HG03280 (cell line): ENCODE measurements around the gene PDK3.

Experiments
- ATAC-seq: cut with Tn5 transposase; IDR thresholded peaks from one replicate; pipeline ENCODE4 v1.9.1; 2021; ENCODE audit warnings: mild to moderate bottlenecking, moderate library complexity; ENCODE audit not compliant: unreplicated experiment

Gene PDK3

DNA sequence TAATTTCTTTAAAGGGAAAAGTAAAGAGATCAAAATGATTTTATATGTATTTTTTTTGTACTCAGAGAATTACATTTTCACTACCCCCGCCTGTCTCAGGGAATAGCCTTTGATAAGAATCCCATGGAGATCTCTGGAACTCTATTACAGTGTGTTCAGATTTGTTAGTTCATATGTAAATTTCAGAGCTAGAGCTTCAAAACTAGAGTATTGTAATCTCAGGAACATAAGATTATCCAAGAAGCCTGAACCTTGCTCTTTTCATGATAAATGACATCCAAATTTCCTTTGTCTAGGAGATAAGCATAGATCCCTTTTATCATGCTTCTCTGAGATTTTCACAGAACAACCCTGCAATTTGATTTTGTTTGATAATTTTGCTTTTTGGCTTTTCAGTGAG lies 82.9 kb downstream of the PDK3 start:
- ATAC-seq, result no peak

DNA sequence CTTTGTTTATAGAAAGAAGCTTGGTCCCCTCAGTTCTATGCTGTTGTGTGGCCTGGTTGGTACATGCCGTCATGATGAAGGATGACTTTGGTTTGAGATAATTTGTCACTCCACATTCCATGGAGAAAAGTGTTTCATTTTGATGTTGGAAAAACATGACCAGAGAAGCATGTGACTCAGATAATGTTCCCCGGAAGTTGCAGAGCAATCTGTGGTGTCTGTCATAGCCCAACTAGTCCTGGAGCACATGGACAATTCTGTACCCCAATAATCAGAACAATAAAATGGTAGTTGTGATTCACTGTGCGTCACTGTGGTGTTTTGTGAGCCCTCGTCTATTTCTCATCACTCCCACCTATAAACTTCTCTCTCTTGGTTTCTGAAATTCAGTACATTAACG lies 85.1 kb downstream of the PDK3 start:
- no peak for ATAC-seq

DNA sequence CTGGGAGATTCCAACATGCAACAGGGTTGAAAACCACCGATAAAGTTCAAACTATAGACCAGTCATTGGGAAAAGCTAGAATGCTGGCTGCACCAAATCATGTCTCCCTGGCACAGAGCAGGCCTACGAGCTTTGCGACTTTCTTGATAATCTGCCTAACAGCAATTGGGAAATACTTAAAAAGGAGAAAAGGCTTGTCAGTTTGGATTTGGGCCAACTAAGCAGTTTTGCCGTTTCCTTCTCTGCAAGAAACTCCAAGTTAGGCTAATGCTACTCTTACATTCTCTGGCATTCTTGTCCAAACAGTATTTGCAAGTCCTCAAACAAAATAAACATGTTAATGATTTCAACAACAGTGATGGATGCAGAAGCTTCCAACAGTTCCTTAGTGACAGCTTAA lies 87.9 kb downstream of the PDK3 start:
- no peak for ATAC-seq

DNA sequence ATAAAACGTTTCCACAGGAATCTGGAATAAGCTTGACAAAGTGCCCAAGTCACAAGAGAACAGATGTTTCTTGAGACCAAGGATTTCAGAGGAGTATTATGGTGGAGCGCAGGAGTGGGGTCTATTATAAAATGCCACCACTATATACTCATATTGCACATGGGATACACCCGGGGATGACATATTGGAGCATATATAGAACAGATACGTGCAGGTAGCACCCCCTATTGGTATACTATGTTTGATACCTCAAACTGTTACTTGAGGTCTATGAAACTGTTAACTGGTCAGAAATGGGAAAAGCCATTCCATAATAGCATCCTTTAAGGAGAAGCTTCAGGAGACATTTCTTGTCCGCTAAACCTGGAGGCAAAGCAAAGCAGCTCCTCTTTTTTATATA lies 96.0 kb downstream of the PDK3 start:
- no peak for ATAC-seq

DNA sequence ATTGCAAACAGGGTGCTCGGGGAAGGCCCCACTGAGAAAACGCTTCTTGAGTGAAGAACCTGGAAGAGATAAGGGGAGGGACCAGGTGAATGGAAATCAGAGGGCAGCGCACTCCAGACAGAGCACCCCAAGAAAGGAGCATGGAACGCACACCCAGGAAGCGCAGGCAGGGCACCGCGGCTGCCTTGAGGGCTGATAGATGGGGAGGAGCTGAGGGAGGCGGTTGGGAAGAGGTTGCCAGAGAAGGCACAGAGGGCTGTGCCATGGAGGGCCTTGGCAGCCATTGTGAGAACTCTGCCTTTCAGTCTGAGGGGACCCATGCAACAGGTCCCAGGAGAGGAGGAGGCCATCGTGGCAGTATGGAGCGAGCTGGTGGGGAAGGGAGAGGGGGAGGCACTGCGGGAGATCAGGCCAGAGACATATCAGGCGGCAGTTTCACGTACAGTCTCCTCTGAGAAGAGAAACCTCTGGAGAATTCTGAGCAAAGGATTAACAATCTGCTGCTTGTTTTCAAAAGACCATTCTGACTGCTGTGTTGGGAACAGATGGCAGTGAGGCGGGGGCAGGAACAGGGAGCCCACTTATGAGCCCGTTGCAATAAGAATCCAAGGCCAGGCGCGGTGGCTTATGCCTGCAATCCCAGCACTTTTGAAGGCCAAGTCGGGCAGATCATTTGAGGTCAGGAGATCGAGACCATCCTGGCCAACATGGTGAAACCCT lies 98.4 kb downstream of the PDK3 start:
- no peak for ATAC-seq

DNA sequence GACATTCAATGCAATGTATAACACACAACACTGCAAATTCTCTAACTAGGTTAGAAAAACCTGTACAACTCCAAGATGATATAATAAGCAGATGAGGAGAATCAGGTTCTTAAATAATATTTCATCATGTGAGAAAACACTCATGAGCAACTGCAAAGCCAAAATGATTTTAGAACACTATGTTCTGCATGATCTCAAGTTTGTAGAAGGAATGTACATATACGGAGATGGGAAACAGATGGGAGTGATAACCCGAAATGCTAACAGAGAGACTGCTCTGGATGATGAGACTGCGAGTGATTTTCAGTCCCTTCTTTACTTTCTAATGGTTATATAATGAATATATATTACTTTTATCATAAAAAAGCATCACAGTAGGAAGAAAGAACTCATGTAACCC lies 101.2 kb downstream of the PDK3 start:
- ATAC-seq, result no peak

DNA sequence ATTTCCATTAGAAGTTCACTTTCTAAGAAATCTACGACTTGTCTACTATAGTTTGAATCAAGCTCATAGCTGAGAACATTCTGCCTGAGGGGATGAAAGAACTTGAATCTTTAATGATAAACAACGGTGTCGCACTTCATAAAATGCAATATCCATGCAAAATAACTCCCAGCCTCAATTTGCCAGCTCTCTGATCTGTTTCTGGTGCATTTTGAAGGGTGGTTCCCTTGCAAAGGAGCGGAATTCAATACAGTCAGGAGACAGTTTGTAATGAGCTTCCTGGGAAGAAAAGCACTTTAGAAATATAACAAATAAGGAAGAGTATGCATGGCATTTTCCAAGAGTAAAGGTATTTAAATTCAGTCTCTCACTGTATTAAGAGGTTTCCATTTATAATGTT lies 102.1 kb downstream of the PDK3 start:
- no peak for ATAC-seq

DNA sequence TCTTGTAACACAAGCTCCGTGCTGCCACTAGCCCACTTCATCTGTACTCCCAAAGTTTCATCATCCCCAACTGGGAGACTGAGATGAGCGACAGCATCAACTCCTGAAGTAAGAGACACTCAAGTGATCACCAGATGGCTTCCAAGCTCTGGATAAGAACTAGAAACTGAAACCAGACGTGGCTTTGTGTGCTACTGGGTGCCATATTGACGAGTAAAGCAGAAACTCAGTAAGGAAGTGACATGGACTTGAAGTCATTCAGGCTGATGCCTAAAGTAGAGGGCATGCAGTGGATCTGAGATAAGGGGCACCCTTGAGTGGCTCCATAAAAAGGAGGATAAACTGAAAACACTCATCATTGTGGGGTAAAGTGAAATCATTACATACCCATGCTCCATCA lies 109.7 kb downstream of the PDK3 start:
- no peak for ATAC-seq

DNA sequence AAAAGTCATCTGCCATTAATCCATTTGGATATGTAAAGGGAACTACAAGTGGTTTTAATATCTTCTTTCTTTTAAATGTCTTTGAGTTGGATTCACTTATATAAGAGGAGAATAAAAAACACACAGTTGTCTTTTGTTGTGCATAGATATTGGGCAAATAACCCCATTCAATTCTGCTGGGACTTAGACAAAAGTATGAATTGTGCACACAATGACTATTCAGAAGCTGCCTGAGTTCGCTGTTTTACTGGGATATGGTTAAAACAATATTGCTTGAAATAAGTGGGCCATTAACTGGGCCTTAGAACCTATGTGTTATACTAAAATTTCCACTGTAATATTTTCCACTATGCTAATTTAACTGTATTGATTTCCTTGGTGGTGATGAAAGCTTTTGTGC lies 110.4 kb downstream of the PDK3 start:
- no peak for ATAC-seq

DNA sequence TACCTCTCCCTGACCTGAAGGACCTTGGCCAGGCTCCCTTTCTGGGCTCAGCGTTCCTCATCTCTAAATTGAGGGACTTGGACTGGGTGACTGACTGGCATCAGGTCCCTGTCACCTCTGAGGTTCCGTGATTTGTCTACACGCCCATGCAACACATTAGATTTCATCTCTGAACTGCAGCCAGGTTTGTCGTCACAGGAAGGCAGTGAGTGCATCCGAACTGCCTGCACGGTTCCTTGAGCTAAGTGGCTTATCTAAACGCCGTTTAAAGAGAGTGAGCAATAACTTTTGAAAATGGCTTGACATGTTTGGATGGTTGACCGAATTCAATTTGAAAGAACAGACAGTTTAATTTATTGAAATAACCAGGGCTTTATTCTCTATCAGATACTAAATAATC lies 112.0 kb downstream of the PDK3 start:
- ATAC-seq, result no peak
